SIG-M5 (cell line): ENCODE measurements around the gene DHRS1.

Source experiments
- DNase-seq: peaks from one replicate; lab custom pipeline; 2025; lab: John Stamatoyannopoulos, UW

The DHRS1 gene

GRCh38 chr14:24262821-24263733 is 36.5 kb downstream of the DHRS1 start, which contains the start of gene TGM1:
Gene TGM1, minus strand, starts transcription at chr14:24263177. Its CDS starts 825 bp downstream, at chr14:24262352.
- DNase-seq = no peak

- no peak for DNase-seq
These were observed 37.6 kb downstream of the DHRS1 start for GRCh38 chr14:24261969-24262327.

- no peak for DNase-seq
These were observed 38.2 kb downstream of the DHRS1 start for GRCh38 chr14:24261256-24261968.

DNA sequence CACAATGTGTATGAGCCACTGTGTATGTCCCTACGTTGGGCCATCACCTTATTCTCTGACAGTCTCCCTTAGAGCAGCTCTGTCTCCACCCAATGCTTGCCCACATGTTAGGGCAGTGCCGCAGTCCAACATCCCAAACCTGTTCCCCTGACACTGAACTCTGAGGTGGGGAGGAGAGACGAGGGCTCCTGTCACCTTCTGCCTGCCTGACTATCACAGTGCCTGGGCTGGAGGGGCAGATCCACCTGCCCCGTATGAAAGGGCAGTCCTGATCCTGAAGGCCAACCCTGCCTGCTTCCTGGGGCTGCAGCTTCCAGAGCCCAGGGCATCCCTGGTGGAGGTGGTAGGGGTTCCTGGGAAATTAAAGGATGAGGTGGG is 38.8 kb downstream of the DHRS1 start:
- no peak for DNase-seq

GRCh38 chr14:24260026-24260779 is 39.4 kb downstream of the DHRS1 start:
- DNase-seq = no peak

GRCh38 chr14:24259282-24260025 is 40.1 kb downstream of the DHRS1 start:
- no peak for DNase-seq

GRCh38 chr14:24258548-24259265 is 40.9 kb downstream of the DHRS1 start:
- no peak for DNase-seq

- DNase-seq = no peak
These were observed 41.5 kb downstream of the DHRS1 start for GRCh38 chr14:24258119-24258518.

GRCh38 chr14:24256960-24257359 is 42.6 kb downstream of the DHRS1 start:
- DNase-seq = no peak

- no peak for DNase-seq
These were observed 43.5 kb downstream of the DHRS1 start for GRCh38 chr14:24255931-24256711.

DNA sequence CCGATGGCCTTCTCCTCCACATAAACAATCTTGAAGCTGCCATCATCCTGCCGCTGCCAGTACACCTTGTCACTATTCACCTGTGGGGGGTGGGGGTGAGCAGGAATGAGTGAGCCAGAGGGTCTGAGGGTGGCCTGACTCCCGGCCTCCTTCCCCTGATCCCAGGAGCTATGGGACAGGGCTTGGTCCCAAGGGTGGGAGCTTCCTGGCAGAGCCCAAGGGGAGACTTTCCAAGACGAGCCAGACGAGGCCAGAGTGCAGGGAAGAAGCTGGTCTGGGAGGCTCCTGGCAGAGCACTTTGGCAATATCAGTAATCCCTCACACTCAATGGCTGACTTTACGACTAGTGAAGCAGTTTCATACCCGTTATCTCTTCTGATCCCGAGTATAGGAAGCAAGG is 44.1 kb downstream of the DHRS1 start:
- no peak for DNase-seq

GRCh38 chr14:24254630-24255392 is 44.8 kb downstream of the DHRS1 start:
- DNase-seq = no peak

GRCh38 chr14:24253936-24254335 is 45.6 kb downstream of the DHRS1 start:
- DNase-seq = no peak

DNA sequence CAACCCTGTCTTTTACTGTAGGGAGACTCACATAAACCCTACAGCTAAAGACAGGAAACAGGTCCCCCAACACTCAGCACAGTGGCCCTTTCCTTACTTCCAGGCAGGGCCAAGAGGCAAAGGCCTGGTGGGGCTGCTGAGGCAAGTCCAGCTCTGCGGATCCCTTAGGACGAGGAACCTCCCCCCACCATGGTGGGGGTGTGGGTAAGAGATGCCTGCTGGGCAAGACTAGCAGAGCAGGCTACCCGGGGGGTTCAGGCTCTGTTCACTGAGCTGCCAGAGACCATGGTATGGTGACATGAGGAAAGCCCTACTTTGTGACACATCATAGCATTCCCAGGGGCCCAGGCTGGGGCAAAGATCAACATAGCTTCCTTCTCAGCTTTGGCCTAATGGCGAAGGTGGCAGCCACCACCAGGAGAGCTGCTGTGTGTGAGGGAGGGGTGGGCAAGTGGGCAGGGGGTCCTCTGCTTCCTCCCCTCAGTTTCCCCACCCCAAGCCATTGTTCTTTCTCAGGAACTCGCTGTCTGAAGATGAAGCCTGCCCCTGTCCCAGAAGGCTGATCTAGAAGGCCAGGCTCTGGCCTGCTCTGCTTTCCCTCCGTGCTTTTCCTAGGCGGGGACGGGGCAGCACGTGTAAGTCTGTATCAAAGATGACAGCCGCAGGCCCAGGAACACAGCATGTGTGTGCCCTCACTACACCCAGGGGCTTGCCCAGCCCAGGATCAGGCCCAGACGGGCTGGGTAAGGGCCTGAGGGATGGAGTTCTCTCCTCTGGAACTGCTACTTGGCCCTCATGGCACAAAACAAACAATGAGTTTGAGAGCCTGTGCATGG is 47.1 kb downstream of the DHRS1 start:
- DNase-seq = no peak

GRCh38 chr14:24251880-24252288 is 47.7 kb downstream of the DHRS1 start:
- no peak for DNase-seq

DNA sequence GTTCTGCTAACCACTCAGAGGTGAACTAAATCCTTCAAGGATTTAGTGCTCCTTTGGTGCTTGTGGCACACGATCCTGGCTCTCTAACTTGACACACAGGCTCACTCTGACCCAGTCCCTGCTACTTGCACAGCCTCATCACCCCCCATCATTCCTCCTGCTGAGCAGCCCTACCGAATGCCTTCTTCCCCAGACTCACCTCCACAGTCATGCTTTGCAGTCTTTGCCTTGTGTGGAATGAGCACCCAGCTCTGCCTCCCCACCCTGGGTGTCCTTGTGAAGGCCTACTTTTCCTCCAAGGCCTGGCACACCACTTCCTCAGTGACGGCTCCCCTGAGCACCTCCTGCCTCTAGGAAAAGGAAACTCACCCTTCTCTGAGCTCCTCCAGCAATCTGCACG is 49.2 kb downstream of the DHRS1 start:
- DNase-seq = no peak

DNA sequence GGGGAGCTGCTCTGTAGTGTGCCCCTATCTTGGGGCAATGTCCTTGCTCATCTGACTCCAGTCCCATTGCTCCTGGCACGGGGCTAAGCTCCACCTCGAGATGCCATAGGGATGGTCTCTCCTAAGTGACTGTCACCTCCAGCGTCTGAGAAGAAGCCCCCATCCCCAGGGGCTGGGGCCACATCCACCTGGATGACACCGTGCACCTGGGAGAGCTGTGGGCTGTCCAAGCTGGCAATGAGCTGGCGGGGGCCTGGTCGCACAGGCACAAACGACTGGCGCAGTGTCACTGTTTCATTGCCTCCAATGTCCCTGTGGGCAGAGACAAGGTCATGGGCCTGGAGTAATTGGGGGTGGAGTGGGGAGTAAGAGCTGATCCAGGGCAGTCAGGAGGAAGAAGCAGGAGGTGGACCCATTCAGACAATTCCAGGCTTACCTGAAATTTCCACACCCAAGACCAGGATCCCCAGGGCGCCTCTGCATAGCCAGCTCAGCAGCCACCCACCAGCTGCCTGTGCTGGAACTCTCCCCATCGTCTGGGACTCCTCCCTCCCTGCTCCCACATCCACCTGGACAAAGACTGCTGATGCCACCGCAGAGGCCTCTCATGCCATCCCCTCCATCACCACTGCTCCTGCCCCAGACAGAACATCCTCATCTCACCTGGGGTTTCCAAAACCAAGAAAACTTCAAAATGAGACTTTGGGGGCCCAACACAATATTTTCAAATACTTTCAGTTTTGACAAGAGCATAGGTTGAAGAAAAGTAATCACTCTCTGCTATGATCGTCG is 50.2 kb downstream of the DHRS1 start:
- DNase-seq = no peak

DNA sequence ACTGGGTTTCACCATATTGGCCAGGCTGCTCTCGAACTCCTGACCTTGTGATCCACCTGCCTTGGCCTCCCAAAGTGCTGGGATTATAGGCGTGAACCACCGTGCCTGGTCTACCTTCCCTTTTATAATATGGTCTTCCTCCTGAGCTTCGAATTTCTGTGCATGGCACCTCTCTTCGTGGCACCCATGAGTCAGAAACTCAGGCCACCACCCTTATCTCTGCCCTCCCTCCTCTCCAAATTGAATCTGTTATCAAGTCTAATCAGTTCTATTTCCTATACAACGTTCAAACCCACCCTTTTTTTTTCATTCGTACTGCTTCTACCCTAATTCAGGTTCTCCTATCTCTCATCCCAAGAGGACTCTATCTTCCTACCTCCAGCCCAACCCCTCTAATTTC is 52.2 kb downstream of the DHRS1 start:
- no peak for DNase-seq
